ENCODE measurements around the gene INPP5A.

INPP5A gene

DNA sequence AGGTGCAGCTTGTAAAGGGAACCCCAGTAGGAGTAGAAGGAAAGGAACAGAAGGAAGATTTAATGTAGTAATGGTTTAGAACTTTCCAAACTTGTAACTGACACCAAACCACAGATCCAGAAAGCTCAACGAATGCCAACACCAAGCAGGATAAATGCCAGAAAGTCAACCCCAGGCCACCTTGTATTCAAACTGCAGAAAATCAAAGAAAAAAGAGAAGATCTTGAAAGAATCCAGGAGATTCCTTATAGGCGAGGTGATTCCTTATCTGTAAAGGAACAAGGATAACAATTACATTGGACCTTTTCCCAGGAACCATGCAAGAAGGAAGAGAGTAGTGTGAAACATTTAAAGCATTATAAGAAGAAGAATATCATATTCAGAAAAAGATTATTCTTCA is 154.7 kb downstream of the INPP5A start:
- Histone ChIP-seq H3K4me1 (ENCODE audit: control insufficient read depth, insufficient read depth, low read length) (no peaks in the 10 kb centered on the region), H3K27me3 (replicated peaks; ENCODE audit: control insufficient read depth, insufficient read depth, low read length) (no peaks in the 10 kb centered on the region), H3K4me3 (ENCODE audit: low read length) (no peak overlapping the region), H3K9me3 (ENCODE audit: control insufficient read depth, low read length) (peaks cover 16% of the 10 kb centered on the region), H3K36me3 (ENCODE audit: control insufficient read depth, insufficient read depth, low read length, severe bottlenecking) (peaks cover 13% of the 10 kb centered on the region), H3K9ac (ENCODE audit: low read length) (no peak overlapping the region)
- DNase-seq (ENCODE audit: low read depth), result no peak

DNA sequence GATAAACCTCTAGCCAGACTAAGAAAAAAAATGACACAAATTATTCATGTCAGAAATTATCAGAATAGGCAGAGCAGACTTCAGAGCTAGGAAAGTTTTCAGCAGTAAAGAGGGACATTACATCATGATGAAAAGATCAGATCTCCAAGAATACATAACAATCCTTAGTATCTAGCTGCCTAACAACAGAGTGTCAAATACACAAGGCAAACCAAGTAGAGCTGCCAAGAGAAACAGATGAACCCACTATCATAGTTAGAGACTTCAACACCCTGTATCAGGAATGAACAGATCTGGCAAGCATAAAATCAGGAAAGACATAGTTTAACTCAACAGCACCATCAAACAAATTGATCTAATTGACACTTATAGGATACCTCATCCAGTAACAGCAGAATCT is 156.1 kb downstream of the INPP5A start:
- DNase-seq (ENCODE audit: low read depth), result no peak
- peaks cover 16% of the 10 kb centered on the region for H3K9me3 ChIP-seq (ENCODE audit: control insufficient read depth, low read length)
- H3K27me3 ChIP-seq (replicated peaks; ENCODE audit: control insufficient read depth, insufficient read depth, low read length), result no peaks in the 10 kb centered on the region
- peaks cover 18% of the 10 kb centered on the region for H3K36me3 ChIP-seq (ENCODE audit: control insufficient read depth, insufficient read depth, low read length, severe bottlenecking)
- no peak overlapping the region for H3K4me3 ChIP-seq (ENCODE audit: low read length)
- H3K4me1 ChIP-seq (ENCODE audit: control insufficient read depth, insufficient read depth, low read length), result no peaks in the 10 kb centered on the region
- no peak overlapping the region for H3K9ac ChIP-seq (ENCODE audit: low read length)

DNA sequence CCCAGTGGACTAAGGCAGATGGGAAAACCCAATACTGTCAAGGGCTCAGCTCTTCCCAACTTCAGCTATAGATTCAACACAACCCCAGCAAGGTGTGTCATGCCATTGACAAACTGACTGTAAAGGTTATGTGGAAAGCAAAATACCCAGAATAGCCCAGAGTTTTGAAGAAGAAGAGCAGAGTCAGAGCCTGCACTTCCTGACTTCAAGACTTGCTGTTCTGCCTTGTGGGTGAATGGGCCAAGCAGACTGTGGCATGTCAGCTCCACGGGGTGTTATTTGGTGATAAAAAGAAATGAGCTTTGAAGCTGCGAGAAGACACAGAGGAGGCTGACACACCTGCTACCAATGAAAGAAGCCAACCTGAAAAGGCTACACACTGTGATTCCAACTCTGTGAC is 158.6 kb downstream of the INPP5A start:
- H3K4me1 ChIP-seq (ENCODE audit: control insufficient read depth, insufficient read depth, low read length), result peaks cover 14% of the 10 kb centered on the region
- H3K27me3 ChIP-seq (replicated peaks; ENCODE audit: control insufficient read depth, insufficient read depth, low read length), result no peaks in the 10 kb centered on the region
- no peak overlapping the region for H3K4me3 ChIP-seq (ENCODE audit: low read length)
- no peak overlapping the region for H3K9ac ChIP-seq (ENCODE audit: low read length)
- DNase-seq (ENCODE audit: low read depth), result no peak
- H3K36me3 ChIP-seq (ENCODE audit: control insufficient read depth, insufficient read depth, low read length, severe bottlenecking), result peaks cover 9% of the 10 kb centered on the region
- peaks cover 16% of the 10 kb centered on the region for H3K9me3 ChIP-seq (ENCODE audit: control insufficient read depth, low read length)

DNA sequence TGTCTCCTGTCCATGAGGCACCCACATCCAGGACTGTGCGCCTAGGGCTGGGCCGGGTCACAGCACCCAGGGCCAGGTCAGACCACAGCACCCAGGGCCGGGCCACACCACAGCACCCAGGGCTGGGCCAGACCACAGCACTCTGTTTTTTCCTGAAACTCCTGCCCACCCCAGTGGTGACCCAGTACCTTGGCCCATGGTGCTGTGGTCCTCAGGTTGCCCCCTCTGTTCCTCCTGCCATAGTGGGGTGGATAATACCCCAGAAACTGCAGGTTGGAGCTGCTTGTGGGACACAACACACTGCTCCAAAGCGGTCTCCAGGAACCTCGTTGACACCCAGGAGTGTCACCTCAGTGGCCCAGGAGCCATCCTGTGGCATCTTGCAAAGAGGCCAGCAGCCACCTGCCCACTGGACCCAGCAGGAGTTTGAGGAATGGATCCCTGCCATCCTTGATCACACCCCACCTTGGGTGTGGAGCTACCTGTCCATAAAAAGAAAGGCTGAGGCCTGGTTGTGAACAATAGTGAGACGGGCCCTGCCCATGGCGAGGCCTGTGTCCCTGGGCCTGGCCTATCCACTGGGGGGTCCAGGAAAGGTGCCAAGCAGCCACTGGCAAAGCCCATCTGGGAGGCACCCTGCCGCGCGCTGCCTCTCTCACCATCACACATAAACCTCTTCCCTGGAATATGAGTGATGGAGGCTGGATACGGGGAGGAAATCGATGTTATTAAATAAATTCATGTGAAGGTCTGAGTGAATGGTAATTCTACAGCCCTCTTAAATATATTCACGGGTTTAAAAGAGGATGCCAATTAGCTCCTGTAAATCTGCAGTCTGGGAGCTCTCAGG is 159.4 kb downstream of the INPP5A start:
- Histone ChIP-seq H3K36me3 (ENCODE audit: control insufficient read depth, insufficient read depth, low read length, severe bottlenecking) (peaks cover 5% of the 10 kb centered on the region), H3K4me3 (ENCODE audit: low read length) (no peak overlapping the region), H3K27me3 (replicated peaks; ENCODE audit: control insufficient read depth, insufficient read depth, low read length) (no peaks in the 10 kb centered on the region), H3K9me3 (ENCODE audit: control insufficient read depth, low read length) (peaks cover 16% of the 10 kb centered on the region), H3K4me1 (ENCODE audit: control insufficient read depth, insufficient read depth, low read length) (peaks cover 14% of the 10 kb centered on the region), H3K9ac (ENCODE audit: low read length) (no peak overlapping the region)
- no peak for DNase-seq (ENCODE audit: low read depth)

DNA sequence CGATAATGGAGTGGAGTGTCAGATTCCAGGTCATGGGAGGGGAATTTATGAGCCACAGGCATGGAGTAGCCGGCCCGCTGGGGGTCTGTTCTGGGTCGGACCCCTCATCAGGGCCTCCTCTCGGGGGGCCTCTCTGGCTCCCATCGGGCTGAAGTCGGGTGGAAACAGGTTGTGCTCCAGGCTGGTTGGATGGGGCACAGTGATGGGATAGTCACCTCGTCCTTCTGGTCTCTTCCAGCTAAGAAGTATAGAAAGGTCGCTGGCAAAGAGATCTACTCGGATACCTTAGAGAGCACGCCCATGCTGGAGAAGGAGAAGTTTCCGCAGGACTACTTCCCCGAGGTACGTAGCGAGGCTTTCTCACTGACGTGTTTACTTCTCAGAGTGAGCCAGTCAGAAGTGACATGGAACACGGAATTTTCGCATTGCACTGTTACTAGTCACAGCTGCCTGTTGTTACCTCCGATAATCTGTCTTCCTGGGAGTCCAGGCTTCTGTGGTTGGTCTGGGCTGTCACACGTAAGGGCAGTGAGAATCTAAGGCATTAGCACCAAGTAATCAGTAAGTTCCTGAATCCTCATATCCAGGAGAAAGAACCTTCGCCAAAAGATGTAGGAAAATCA is 160.1 kb downstream of the INPP5A start:
- no peak overlapping the region for H3K4me3 ChIP-seq (ENCODE audit: low read length)
- DNase-seq (ENCODE audit: low read depth), result no peak
- no peaks in the 10 kb centered on the region for H3K27me3 ChIP-seq (replicated peaks; ENCODE audit: control insufficient read depth, insufficient read depth, low read length)
- H3K36me3 ChIP-seq (ENCODE audit: control insufficient read depth, insufficient read depth, low read length, severe bottlenecking), result peaks cover 5% of the 10 kb centered on the region
- peaks cover 14% of the 10 kb centered on the region for H3K4me1 ChIP-seq (ENCODE audit: control insufficient read depth, insufficient read depth, low read length)
- peaks cover 16% of the 10 kb centered on the region for H3K9me3 ChIP-seq (ENCODE audit: control insufficient read depth, low read length)
- H3K9ac ChIP-seq (ENCODE audit: low read length), result no peak overlapping the region

DNA sequence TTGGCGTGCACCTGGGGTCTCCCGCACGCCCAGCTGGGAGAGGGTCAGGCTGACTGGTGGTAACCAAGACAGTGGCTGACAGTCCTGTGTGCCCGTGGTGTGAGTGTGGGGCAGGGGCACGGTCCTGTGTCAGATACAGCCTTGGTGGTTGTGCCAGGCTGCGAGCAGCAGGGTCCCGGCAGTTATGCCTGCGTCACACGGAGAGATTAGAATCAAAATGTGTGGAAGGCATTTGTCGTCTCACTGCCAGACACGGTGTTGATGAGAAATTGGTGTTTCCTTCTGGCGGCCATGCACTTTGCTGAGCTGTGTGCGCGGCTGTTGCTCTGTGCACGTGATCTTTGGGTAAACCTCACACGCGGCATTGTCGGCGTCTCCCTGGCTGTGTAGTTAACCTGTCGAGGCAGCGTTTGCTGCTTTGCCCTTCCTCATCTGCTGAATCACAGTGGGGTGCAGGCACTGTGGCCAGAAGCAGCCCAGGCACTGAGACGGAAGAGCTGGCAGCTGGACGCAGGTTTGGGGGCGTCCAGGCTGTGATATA is 160.7 kb downstream of the INPP5A start:
- Histone ChIP-seq H3K9me3 (ENCODE audit: control insufficient read depth, low read length) (peaks cover 13% of the 10 kb centered on the region), H3K4me1 (ENCODE audit: control insufficient read depth, insufficient read depth, low read length) (peaks cover 14% of the 10 kb centered on the region), H3K9ac (ENCODE audit: low read length) (no peak overlapping the region), H3K4me3 (ENCODE audit: low read length) (no peak overlapping the region), H3K27me3 (replicated peaks; ENCODE audit: control insufficient read depth, insufficient read depth, low read length) (no peaks in the 10 kb centered on the region), H3K36me3 (ENCODE audit: control insufficient read depth, insufficient read depth, low read length, severe bottlenecking) (peaks cover 5% of the 10 kb centered on the region)
- no peak for DNase-seq (ENCODE audit: low read depth)

DNA sequence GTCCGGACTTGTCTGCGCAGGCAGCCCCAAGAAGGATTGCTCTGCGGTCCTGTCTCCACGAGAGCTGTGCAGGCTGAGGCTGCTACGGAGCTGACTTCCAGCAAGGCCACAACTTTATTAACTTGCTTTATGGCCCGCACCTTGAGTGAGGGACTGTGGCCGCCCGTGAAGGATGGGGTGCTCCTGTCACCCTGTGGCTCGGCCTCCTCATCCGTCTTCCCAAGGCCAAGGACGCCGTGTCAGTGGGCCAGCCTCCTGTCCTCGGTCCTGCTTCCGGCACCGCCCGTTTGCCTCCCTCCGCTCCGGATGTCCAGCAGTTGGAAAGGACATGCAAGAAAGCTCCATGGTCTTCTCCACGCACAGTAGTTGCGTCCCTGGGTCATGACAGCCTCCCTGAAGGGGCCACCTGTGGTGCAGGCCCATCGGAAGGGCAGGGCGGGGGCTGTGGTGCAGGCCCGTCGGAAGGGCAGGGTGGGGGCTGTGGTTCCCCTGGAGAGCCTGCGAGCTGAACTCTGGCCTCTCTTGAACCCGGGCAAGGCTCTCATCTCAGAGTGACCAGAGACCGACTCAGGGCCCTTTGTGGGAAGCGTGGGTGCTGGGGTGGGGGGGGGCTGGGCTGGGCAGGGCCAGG is 161.3 kb downstream of the INPP5A start:
- no peaks in the 10 kb centered on the region for H3K27me3 ChIP-seq (replicated peaks; ENCODE audit: control insufficient read depth, insufficient read depth, low read length)
- DNase-seq (ENCODE audit: low read depth), result no peak
- H3K4me3 ChIP-seq (ENCODE audit: low read length), result no peak overlapping the region
- no peak overlapping the region for H3K9ac ChIP-seq (ENCODE audit: low read length)
- peaks cover 14% of the 10 kb centered on the region for H3K4me1 ChIP-seq (ENCODE audit: control insufficient read depth, insufficient read depth, low read length)
- H3K36me3 ChIP-seq (ENCODE audit: control insufficient read depth, insufficient read depth, low read length, severe bottlenecking), result peaks cover 5% of the 10 kb centered on the region
- H3K9me3 ChIP-seq (ENCODE audit: control insufficient read depth, low read length), result peaks cover 13% of the 10 kb centered on the region

DNA sequence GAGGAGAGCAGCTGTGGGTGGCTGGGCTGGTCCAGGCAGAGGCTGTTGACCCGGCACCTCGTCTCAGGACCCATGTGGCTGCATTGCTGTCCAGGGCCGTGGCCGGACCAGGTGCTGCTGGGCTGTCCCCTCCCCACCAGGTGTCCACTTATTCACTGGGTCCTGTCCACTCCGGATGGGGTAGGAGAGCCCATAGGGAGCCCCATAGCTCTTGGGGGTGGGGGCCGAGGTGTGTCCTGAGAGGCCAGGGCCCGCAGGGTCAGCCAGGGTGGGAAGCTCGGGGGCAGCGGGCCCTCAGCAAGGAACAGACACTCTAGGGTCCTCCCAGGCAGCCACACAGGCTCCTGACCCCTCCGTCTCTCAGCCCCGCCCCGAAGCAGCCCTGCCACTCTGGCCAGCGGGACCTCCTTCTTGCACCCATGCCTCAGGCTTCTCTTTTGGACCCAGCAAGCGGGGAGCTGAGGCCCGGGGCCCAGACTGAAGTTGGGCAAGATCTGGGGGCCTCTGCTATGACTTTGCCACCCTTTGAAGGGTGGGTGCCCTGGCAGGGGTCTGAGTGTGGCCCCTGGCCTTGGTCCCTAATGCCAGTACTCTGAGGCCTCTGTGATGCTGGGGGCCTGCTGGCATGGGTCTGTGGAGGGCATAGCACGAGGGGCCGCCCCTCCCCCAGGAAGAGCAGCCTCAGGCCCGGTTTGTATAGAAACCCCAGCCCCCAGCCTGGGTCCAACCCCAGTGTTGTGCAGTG is 162.0 kb downstream of the INPP5A start:
- Histone ChIP-seq H3K4me3 (ENCODE audit: low read length) (no peak overlapping the region), H3K36me3 (ENCODE audit: control insufficient read depth, insufficient read depth, low read length, severe bottlenecking) (peaks cover 5% of the 10 kb centered on the region), H3K27me3 (replicated peaks; ENCODE audit: control insufficient read depth, insufficient read depth, low read length) (no peaks in the 10 kb centered on the region), H3K4me1 (ENCODE audit: control insufficient read depth, insufficient read depth, low read length) (peaks cover 14% of the 10 kb centered on the region), H3K9ac (ENCODE audit: low read length) (peak overlapping the region; percentile 67), H3K9me3 (ENCODE audit: control insufficient read depth, low read length) (peaks cover 12% of the 10 kb centered on the region)
- DNase-seq (ENCODE audit: low read depth), result no peak

DNA sequence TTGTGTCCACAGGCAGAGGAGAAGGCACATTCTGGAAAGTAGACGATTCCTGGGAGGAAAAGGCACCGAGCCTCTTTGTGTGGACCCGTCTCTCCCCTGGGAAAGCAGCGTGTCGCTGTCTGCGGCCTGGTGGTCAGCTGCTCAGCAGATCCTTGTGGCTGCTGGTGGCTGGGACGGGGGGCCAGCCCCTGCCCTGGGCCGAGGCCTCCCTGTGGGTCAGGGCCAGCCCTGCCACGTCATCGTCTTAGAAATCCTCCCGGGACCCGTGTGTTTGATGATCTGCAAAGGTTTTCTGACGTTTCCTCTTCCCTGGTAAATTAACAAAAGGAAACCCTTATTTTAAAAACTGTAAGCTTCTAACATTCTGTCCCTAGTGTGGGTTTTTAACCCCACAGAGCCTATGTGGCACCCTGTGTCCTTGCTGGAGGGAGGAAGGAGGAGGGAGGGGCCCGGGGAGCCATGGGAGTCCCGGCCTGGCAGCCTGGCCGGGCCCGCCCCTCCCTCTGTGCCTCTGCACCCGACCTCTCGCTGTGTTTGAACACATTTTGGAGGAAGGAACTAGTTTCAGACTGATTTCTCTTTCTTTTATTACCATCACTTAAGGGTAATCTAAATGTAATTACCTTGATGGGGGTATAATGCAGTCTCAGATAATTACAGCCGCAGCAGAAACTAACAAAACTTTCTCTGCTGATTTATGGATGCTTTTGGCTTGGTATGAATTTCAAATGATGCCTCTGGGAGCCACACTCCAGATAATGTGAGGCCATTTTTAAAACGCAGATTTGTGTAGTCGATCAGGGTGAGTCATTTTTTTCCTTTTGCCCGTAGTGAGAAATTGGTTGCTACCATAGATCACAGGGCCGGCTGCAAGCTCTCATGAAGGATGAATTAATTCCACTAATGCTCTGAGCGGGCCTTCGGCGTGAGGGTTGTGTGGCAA is 162.8 kb downstream of the INPP5A start:
- Histone ChIP-seq H3K36me3 (ENCODE audit: control insufficient read depth, insufficient read depth, low read length, severe bottlenecking) (peaks cover 5% of the 10 kb centered on the region), H3K9ac (ENCODE audit: low read length) (peak overlapping the region; percentile 67), H3K4me3 (ENCODE audit: low read length) (peak overlapping the region; percentile 54), H3K9me3 (ENCODE audit: control insufficient read depth, low read length) (peaks cover 6% of the 10 kb centered on the region), H3K27me3 (replicated peaks; ENCODE audit: control insufficient read depth, insufficient read depth, low read length) (no peaks in the 10 kb centered on the region), H3K4me1 (ENCODE audit: control insufficient read depth, insufficient read depth, low read length) (peaks cover 14% of the 10 kb centered on the region)
- peak; percentile 39 for DNase-seq (ENCODE audit: low read depth)

Measured in adipocyte (in vitro differentiated cells).